NCI-H446 (cell line): ENCODE data around the gene PUM1.
A peak's percentile ranks its signal among the peaks of the same experiment; 100 is the strongest.
"Not testable (repeated sequence)": the region's sequence is repeated elsewhere in the genome, so short reads cannot be mapped to it uniquely, and the experiment has no call there.

Source experiments
- DNase-seq, 2 experiments: peaks; one replicate each; lab custom pipeline; 2025; lab: John Stamatoyannopoulos, UW

Gene PUM1

GRCh38 chr1:30990591-30990990, 74.9 kb downstream of the PUM1 start:
- no peak for DNase-seq

DNA sequence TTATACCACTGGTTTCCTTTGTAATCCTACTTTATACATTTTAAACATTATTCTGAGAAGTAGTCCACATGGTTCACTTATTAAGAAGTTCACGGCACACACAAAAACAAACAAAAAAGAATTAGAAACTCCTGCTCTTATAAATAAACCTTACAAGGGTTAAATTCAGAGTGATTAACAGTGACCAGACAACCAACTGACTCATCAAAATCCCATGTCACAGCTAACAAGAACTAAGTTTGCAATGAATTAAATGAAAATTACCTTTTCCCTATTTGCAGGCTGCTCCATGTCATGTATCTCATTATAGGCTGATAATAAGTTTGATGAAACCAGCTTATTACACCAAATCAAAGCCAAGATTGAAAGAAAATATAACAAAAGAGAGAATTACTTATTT, 77.5 kb downstream of the PUM1 start:
- no peak for DNase-seq

GRCh38 chr1:30986755-30987154, 78.8 kb downstream of the PUM1 start:
- no peak for DNase-seq

GRCh38 chr1:30984991-30985503, 80.5 kb downstream of the PUM1 start:
- no peak for DNase-seq

DNA sequence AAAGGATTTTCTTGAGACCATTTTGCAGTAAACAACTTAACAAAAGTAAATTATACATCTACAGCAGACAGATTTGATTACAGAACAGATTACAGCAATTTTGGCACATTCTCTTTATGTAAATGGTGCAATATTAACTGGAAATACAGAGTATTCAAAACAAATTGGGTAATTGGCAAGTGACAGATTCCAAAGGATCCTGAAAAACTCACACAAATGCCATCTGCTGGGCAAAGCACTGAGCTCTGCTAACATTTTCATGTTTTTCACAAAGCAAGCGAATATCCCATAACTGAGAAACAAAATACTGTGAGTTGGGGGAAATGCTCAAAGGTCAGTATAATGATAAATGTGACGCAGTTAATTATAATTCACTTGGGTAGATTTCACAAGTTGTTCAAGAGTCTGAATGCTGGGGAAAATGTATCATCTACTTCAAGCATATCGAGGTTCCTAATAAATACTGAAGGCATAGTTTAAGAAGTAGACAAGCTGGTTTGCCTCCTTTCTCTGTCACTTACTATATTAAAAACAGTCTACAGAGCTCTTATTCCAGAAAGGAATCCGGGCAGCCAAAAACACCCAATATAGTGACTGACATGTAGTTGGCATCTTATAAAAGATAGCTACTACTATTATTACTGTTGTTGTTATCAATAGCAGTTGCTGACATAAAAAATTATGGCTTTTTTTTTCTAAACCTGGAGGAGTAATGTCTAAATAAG, 81.2 kb downstream of the PUM1 start:
- peak in 1 of 2 experiments; percentile 11 for DNase-seq

- DNase-seq, result no peak
Measured at GRCh38 chr1:30982937-30983336, 82.6 kb downstream of the PUM1 start.

DNA sequence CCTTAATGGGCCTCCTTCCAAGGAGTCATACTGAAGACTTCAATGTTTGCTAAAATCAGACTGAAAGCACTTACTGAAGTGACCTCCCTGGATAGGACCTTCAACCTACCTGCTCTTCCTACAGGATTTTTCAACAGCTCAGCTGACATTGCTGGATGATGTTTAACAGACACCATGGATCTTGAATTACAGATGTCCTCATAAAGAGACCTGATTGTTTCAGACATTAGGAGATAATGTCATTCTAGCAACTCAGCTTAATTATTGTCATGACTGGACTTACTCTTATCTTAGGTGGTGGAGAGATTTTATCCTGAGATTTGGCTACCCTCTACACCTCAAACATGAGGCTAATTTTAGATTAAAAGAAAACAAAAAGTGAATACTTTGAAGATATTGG, 83.1 kb downstream of the PUM1 start:
- DNase-seq, result no peak

DNA sequence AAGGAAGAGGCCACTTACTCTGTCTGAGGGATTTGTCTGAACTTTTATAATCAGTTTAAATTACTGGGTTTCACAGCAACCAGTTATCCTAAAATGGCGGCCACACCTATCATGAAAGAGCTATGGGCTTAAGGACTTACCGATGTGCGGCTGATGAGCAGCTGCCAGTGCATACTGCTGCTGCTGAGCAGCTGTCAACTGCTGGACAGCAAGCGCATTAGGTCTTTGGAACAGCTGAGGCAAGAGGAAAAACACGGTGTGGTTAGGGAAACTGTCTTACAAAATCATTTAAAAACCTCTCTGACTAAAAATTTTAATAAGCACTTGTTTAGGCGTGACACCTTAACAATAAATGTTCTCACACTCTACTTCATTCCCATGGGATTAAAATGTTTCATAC, 84.3 kb downstream of the PUM1 start:
- no peak for DNase-seq

DNA sequence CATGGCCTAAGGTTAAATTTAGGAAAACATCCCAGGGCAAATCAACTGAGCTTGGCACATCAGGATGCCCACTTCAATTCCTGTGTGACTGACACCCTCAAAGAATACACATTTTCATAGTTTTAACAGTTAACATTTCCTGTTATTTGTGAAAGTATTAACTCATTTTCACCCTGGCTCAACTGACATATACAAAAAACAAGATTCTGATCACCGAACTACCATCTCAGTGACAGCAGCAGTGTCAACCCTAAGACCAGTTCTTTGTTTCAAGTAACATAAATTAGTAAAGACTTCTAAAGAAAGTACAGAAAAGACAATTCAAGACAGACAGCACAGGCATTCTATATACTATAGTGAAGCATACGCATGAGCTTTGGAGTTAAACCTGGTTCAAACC, 88.0 kb downstream of the PUM1 start:
- DNase-seq, result no peak

DNA sequence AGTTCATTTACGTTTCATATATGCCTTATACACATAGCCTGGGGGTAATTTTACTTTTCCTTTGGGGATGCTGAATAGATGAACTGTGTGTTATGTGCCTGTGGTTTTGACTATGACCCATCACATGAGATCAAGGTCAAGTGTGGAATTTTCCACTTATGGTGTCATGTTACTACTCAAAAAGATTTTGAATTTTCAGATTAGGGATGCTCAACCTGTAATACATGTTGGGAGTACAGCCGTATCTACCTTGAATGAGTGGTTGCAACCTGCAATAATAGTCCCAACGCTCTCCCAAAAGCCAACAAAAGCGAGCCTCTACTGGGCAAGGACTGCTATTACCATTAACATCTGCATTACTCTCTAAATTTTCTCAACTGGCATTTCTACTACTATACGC, 88.4 kb downstream of the PUM1 start:
- DNase-seq, result no peak

GRCh38 chr1:30976143-30976542, 89.4 kb downstream of the PUM1 start:
- DNase-seq, result no peak

GRCh38 chr1:30975217-30975616, 90.3 kb downstream of the PUM1 start:
- no peak for DNase-seq

DNA sequence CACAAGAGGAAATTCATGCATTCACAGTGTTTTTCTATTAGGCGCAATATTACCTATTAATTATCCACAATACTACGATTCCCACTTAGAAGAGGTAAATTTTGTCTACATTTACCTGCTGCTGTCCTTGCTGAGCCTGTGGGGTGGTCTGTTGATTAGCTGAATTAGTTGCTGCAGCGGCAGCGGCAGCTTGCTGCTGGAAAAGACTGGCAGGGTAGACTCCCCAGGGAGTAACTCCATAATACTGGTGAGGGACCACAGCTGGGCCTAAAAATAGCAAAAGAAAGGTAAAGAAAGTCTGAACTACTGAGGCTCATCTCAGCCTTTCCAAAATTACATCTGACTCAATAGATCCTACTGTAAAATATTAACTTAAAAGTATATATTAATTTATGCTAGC, 91.0 kb downstream of the PUM1 start:
- no peak for DNase-seq

DNA sequence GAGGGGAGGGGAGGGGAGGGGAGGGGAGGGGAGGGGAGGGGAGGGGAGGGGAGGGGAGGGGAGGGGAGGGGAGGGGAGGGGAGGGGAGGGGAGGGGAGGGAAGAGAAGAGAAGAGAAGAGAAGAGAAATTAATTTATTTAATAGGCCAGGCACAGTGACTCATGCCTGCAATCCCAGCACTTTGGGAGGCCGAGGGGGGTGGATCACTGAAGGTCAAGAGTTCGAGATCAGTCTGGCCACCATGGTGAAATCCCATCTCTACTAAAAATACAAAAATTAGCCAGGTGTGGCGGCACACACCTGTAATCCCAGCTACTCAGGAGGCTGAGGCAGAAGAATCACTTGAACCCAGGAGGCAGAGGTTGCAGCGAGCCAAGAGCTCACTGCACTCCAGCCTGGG, 93.2 kb downstream of the PUM1 start:
- not testable (repeated sequence) for DNase-seq

GRCh38 chr1:30971496-30971895, 94.0 kb downstream of the PUM1 start:
- DNase-seq, result no peak

GRCh38 chr1:30969903-30970302, 95.6 kb downstream of the PUM1 start:
- no peak for DNase-seq

DNA sequence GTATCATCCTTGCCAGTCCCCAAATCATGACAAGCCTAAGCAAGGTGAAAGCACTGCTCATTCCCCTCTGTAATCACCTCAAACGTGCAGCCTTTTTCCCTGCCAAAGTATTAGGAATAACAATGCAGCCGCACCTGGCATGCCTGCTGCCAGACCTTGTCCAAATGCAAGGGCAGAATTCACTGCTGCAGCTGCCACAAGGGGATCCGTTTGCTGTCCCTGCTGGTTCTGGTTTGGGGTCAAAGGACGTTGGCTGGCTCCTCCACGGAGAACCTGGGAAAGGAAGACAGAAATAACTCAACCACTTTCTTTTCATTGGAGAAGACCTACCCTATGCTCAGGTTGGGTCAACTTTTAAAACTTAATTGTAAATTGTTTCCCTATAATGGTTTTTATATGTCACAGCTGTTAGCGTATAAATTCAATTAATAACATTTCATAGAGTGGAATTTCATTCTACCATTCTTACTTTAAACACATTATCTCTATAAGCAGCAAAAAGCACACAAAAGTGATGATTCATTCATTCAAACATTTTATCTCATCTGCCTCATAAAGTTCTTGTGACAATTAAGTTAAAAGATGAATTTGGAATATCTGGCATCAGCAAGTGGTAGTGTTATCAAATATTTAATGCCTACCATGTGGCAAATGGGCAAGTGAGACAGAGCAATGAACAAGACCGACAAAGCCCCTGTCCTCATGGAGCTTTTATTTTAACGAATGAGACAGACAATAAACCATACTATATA, 97.1 kb downstream of the PUM1 start:
- no peak for DNase-seq

DNA sequence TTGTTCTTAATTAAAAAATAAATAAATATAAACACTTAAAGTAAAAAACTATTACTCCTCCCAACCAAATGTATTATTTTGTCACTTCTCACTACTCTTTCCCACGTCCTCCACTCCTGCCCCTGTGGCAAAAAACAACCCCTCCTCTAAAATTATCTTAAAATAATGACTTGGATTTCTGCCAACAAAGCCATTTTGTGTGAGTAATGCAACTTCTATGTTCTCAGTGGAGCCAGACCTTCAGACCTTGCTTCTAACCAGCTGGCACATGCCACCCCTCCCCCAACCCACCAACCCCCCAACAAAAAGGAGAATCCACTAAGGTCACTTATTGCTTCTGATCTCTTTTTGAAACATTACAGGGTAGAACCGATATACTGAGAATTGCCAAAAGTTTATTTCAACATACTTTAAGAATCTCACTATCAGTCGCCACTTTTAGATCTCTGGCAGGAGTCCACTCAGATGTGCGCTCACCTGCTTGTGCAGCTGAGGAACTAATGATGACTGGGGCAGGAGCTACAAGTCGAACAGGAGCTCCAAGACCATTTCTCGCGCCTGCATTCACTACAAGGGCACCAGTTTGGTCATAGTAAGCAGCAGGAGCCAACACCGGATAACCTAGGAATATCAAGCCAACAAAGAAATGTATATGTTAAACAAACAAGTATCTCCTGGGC, 98.7 kb downstream of the PUM1 start:
- DNase-seq, result peak; percentile 75 to 89

DNA sequence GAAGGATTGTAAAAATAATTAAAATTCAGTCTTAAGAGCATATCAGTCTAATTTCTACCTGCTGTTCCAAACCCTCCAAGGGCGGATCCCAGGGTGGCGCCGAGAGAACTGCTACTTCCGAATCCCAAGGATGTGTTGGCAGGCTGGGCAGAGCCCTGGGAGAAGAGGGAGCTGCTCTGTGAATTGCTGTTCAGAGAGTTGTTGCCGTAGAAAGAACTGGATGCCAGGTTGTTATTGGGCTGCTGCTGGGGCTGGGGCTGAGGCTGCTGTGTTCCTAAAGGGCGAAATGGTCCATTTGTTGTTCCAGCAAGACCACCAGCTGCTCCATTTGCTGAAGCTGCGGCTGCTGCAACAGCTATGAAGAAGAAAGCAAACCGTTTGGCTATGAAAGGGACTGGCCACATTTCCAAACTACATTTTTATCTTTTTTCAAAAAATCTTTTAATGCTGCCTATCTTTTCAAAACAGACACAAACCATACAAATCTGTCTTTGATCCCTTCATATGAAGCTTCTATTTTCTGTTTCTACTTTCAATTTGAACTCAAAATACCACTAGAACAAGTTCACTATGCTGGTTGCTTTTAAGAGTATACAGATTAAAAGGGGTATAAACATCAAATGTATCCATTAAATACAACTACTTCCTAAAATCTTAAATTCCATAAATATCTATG, 99.5 kb downstream of the PUM1 start:
- peak in 1 of 2 experiments; percentile 62 for DNase-seq

DNA sequence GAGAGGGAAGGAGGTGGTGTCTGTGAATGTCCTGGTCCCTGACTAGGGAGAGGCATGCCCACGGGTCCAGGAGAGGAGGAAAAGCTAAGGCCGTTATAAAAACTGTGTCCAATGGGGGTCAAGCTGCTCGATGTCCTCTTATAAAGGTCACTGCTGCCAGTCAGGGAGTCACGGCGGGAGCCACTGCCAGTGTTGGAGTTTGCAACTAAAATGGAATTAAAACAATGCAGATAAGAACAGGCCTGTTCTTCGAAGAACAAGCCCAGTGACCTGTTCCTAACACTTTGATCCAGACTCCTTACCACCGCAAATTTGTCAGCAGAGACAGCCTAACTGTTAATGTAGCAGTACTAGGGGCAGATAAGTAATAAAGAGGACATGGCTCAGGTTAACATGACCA, 100.8 kb downstream of the PUM1 start:
- DNase-seq, result no peak

DNA sequence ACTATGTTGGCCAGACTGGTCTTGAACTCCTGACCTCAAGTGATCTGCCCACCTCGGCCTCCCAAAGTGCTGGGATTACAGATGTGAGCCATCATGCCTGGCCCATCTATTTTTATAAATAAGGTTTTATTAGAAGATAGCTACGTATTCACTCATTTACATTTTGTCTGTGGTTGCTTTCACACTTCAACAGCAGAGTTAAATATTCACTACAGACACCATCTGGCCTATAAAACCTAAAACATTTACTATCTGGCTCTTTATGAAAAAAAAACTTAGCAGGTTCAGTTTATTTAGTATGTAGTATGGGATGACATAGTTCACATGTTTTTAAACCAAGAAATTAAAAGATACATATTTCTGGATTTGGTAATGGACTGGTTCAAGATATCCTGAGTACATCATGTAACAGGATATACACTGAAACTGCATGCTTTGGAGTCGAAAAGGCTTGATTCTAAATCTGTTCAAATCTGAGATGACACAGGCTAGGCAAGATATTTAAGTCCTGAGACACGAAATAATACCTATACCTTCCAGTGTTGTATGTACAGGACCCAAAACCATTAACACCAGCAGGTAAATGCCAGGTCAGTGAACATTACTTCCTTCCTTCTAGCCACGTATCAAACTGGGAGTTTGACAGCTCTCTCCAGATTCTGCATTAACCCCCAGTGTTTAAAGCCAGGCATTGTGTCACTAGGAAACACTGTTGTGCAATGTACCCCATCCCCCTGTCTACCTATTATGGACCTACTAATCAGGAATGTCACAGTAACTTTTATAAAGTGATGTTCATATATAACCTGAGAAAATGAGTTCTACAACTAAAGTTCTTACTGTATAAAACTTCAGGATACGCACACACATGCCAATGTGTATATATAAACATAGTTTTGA, 102.7 kb downstream of the PUM1 start:
- DNase-seq, result no peak
